ENCODE measurements around the gene CDX1.
A peak's percentile ranks its signal among the peaks of the same experiment; 100 is the strongest.

Gene CDX1

GRCh38 chr5:150166650-150167511 is at the start of gene CDX1:
Gene CDX1, plus strand, starts transcription at chr5:150166778. Its CDS starts 99 bp downstream, at chr5:150166877.
- DNase-seq (ENCODE audit: low read depth in 2 of 3, low spot score in 1 of 3), result no peak

GRCh38 chr5:150117945-150118560 is 48.5 kb upstream of the CDX1 start:
- no peak for DNase-seq (ENCODE audit: low read depth in 2 of 3, low spot score in 1 of 3)

GRCh38 chr5:150118561-150119229 is 47.9 kb upstream of the CDX1 start:
- DNase-seq (ENCODE audit: low read depth in 2 of 3, low spot score in 1 of 3), result no peak

GRCh38 chr5:150119421-150120061 is 47.0 kb upstream of the CDX1 start:
- DNase-seq (ENCODE audit: low read depth in 2 of 3, low spot score in 1 of 3), result no peak

- no peak for DNase-seq (ENCODE audit: low read depth in 2 of 3, low spot score in 1 of 3)
Observed at GRCh38 chr5:150120062-150120441, 46.5 kb upstream of the CDX1 start.

- no peak for DNase-seq (ENCODE audit: low read depth in 2 of 3, low spot score in 1 of 3)
Observed at GRCh38 chr5:150120617-150121447, 45.7 kb upstream of the CDX1 start.

GRCh38 chr5:150121448-150122157 is 45.0 kb upstream of the CDX1 start:
- no peak for DNase-seq (ENCODE audit: low read depth in 2 of 3, low spot score in 1 of 3)

GRCh38 chr5:150122158-150122510 is 44.4 kb upstream of the CDX1 start:
- peak in 1 of 3 donors; percentile 6 for DNase-seq (ENCODE audit: low read depth in 2 of 3, low spot score in 1 of 3)

GRCh38 chr5:150122536-150123481 is 43.8 kb upstream of the CDX1 start:
- DNase-seq (ENCODE audit: low read depth in 2 of 3, low spot score in 1 of 3), result no peak

- no peak for DNase-seq (ENCODE audit: low read depth in 2 of 3, low spot score in 1 of 3)
Observed at GRCh38 chr5:150123542-150123941, 43.0 kb upstream of the CDX1 start.

- DNase-seq (ENCODE audit: low read depth in 2 of 3, low spot score in 1 of 3), result no peak
Observed at GRCh38 chr5:150124111-150124557, 42.4 kb upstream of the CDX1 start.

- no peak for DNase-seq (ENCODE audit: low read depth in 2 of 3, low spot score in 1 of 3)
Observed at GRCh38 chr5:150124596-150124995, 42.0 kb upstream of the CDX1 start.

- DNase-seq (ENCODE audit: low read depth in 2 of 3, low spot score in 1 of 3), result no peak
Observed at GRCh38 chr5:150125334-150125733, 41.2 kb upstream of the CDX1 start.

GRCh38 chr5:150126199-150126920 is 40.2 kb upstream of the CDX1 start:
- DNase-seq (ENCODE audit: low read depth in 2 of 3, low spot score in 1 of 3), result no peak

- no peak for DNase-seq (ENCODE audit: low read depth in 2 of 3, low spot score in 1 of 3)
Observed at GRCh38 chr5:150126921-150127265, 39.7 kb upstream of the CDX1 start.

- DNase-seq (ENCODE audit: low read depth in 2 of 3, low spot score in 1 of 3), result no peak
Observed at GRCh38 chr5:150129454-150129812, 37.1 kb upstream of the CDX1 start.

GRCh38 chr5:150129813-150130492 is 36.6 kb upstream of the CDX1 start:
- peak; percentile 18 to 49 (median 25) for DNase-seq (ENCODE audit: low read depth in 2 of 3, low spot score in 1 of 3)

GRCh38 chr5:150130493-150130922 is 36.1 kb upstream of the CDX1 start:
- DNase-seq (ENCODE audit: low read depth in 2 of 3, low spot score in 1 of 3), result no peak
